Measurements from ENCODE around the gene APOL2. TPM values are rescaled to one million over a fixed set of nuclear protein-coding genes. Genes with fewer than 3 reads are reported as not detected.

Gene APOL2
- total RNA-seq, 1 donor, result 78.2 TPM

- no peak for DNase-seq (ENCODE audit: low read depth)
- no peak overlapping the region for H3K4me3 ChIP-seq (ENCODE audit: low read depth, low read length)
- no peak for TF ChIP-seq CTCF (IDR thresholded peaks at IDR 0.05; ENCODE audit: insufficient read depth, low read depth, low read length)
Observed at GRCh38 chr22:36284171-36284571, 44.8 kb upstream of the APOL2 start.

GRCh38 chr22:36282328-36282831 is 43.1 kb upstream of the APOL2 start:
- no peak for TF ChIP-seq CTCF (IDR thresholded peaks at IDR 0.05; ENCODE audit: insufficient read depth, low read depth, low read length)
- no peak overlapping the region for H3K4me3 ChIP-seq (ENCODE audit: low read depth, low read length)
- no peak for DNase-seq (ENCODE audit: low read depth)

GRCh38 chr22:36281781-36282327 is 42.5 kb upstream of the APOL2 start:
- TF ChIP-seq CTCF (IDR thresholded peaks at IDR 0.05; ENCODE audit: insufficient read depth, low read depth, low read length), result no peak
- DNase-seq (ENCODE audit: low read depth), result no peak
- no peak overlapping the region for H3K4me3 ChIP-seq (ENCODE audit: low read depth, low read length)

- TF ChIP-seq CTCF (IDR thresholded peaks at IDR 0.05; ENCODE audit: insufficient read depth, low read depth, low read length), result no peak
- no peak overlapping the region for H3K4me3 ChIP-seq (ENCODE audit: low read depth, low read length)
- no peak for DNase-seq (ENCODE audit: low read depth)
Observed at GRCh38 chr22:36280379-36280778, 41.1 kb upstream of the APOL2 start.

- TF ChIP-seq CTCF (IDR thresholded peaks at IDR 0.05; ENCODE audit: insufficient read depth, low read depth, low read length), result no peak
- DNase-seq (ENCODE audit: low read depth), result peak; percentile 58
- no peak overlapping the region for H3K4me3 ChIP-seq (ENCODE audit: low read depth, low read length)
Observed at GRCh38 chr22:36279219-36279666, 39.9 kb upstream of the APOL2 start.

GRCh38 chr22:36277482-36278291 is 38.4 kb upstream of the APOL2 start:
- peak; percentile 65 for DNase-seq (ENCODE audit: low read depth)
- no peak overlapping the region for H3K4me3 ChIP-seq (ENCODE audit: low read depth, low read length)
- peak; percentile 73 for TF ChIP-seq CTCF (IDR thresholded peaks at IDR 0.05; ENCODE audit: insufficient read depth, low read depth, low read length)
